Measurements from ENCODE around the gene SPZ1.

DNA sequence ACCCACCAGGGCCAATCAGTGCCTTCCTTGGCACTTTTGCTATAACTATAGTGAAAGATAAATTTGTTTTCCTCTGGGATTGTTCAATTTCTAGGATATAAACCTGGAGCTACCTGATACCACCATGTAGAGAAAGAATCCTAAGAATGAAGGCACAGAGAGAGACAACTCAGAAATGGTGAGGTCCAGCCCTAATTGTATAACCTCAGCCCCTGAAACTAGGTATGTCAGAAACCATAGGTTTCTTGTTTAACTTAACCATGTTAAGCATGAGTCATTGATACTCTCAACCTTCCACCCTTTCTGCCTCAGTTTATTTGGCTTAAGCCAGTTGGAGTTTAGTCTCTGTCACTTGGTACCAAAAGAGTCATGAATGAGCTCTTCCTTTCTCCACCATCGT lies 4.6 kb upstream of the SPZ1 start:
- no peak for TF ChIP-seq POLR2AphosphoS5 (IDR thresholded peaks at IDR 0.05)
- TF ChIP-seq, protein P1, sequence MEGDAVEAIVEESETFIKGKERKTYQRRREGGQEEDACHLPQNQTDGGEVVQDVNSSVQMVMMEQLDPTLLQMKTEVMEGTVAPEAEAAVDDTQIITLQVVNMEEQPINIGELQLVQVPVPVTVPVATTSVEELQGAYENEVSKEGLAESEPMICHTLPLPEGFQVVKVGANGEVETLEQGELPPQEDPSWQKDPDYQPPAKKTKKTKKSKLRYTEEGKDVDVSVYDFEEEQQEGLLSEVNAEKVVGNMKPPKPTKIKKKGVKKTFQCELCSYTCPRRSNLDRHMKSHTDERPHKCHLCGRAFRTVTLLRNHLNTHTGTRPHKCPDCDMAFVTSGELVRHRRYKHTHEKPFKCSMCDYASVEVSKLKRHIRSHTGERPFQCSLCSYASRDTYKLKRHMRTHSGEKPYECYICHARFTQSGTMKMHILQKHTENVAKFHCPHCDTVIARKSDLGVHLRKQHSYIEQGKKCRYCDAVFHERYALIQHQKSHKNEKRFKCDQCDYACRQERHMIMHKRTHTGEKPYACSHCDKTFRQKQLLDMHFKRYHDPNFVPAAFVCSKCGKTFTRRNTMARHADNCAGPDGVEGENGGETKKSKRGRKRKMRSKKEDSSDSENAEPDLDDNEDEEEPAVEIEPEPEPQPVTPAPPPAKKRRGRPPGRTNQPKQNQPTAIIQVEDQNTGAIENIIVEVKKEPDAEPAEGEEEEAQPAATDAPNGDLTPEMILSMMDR (IDR thresholded peaks at IDR 0.05), result no peak

All from stomach (tissue), 4 donors.